HEK293 (cell line): ENCODE measurements around the gene UBE2D1.

ENCODE experiments used
- HOXA7 ChIP-seq: sonication (generic); formaldehyde crosslinking; IDR thresholded peaks from 2 replicates; pipeline ENCODE4 v1.8.1; 2022; ENCODE audit warnings: missing genetic modification reagents, borderline replicate concordance
- KLF17 ChIP-seq: fragments of 450-650 bp; formaldehyde crosslinking; IDR thresholded peaks from 2 replicates; pipeline ENCODE4 v1.5.1; 2016; ENCODE audit warnings: missing biosample characterization, missing genetic modification characterization
- PBX3 ChIP-seq: sonication (generic); formaldehyde crosslinking; IDR thresholded peaks from 2 replicates; pipeline ENCODE4 v1.8.1; 2022; ENCODE audit warnings: mild to moderate bottlenecking, moderate library complexity, missing genetic modification reagents
- REPIN1 ChIP-seq: fragments of 450-650 bp; formaldehyde crosslinking; IDR thresholded peaks from 2 replicates; pipeline ENCODE4 v1.5.1; 2017; ENCODE audit warnings: missing biosample characterization, missing genetic modification characterization, low read depth
- SCRT2 ChIP-seq: fragments of 450-650 bp; formaldehyde crosslinking; IDR thresholded peaks from 2 replicates; pipeline ENCODE4 v1.5.1; 2016; ENCODE audit warnings: missing biosample characterization, missing genetic modification characterization
- SETDB1 ChIP-seq: IDR thresholded peaks from one replicate; pipeline ENCODE4 v1.6.1; 2017; ENCODE audit warnings: mild to moderate bottlenecking, low read length, moderate library complexity, mixed read lengths; ENCODE audit not compliant: insufficient read length
- SP3 ChIP-seq: fragments of 450-650 bp; formaldehyde crosslinking; IDR thresholded peaks from 2 replicates; pipeline ENCODE4 v1.5.1; 2016; ENCODE audit warnings: missing biosample characterization, missing genetic modification characterization
- TSHZ1 ChIP-seq: fragments of 450-650 bp; formaldehyde crosslinking; IDR thresholded peaks from 2 replicates; pipeline ENCODE4 v1.5.1; 2016; ENCODE audit warnings: missing biosample characterization, missing genetic modification characterization, borderline replicate concordance
- ZBTB26 ChIP-seq: fragments of 450-650 bp; formaldehyde crosslinking; optimal IDR thresholded peaks from 2 replicates; pipeline ENCODE3; 2016; ENCODE audit warnings: missing biosample characterization, mild to moderate bottlenecking, missing genetic modification characterization
- ZFP3 ChIP-seq: fragments of 450-650 bp; formaldehyde crosslinking; IDR thresholded peaks from 2 replicates; pipeline ENCODE4 v1.5.1; 2016; ENCODE audit warnings: low read depth, missing biosample characterization, missing genetic modification characterization
- ZNF114 ChIP-seq: fragments of 450-650 bp; formaldehyde crosslinking; IDR thresholded peaks from 2 replicates; pipeline ENCODE4 v1.5.0; 2017; ENCODE audit warnings: missing biosample characterization, missing genetic modification characterization
- ZNF132 ChIP-seq: fragments of 450-650 bp; formaldehyde crosslinking; IDR thresholded peaks from 2 replicates; pipeline ENCODE4 v1.5.1; 2017; ENCODE audit warnings: missing biosample characterization, missing genetic modification characterization, borderline replicate concordance
- ZNF2 ChIP-seq: fragments of 450-650 bp; formaldehyde crosslinking; IDR thresholded peaks from 2 replicates; pipeline ENCODE4 v1.5.1; 2016; ENCODE audit warnings: missing biosample characterization, missing genetic modification characterization
- ZNF223 ChIP-seq: fragments of 450-650 bp; formaldehyde crosslinking; IDR thresholded peaks from 2 replicates; pipeline ENCODE4 v1.5.1; 2016; ENCODE audit warnings: missing biosample characterization, missing genetic modification characterization
- ZNF26 ChIP-seq: fragments of 450-650 bp; formaldehyde crosslinking; IDR thresholded peaks from 2 replicates; pipeline ENCODE4 v1.5.1; 2016; ENCODE audit warnings: missing biosample characterization, missing genetic modification characterization
- ZNF354C ChIP-seq: fragments of 450-650 bp; formaldehyde crosslinking; IDR thresholded peaks from 2 replicates; pipeline ENCODE4 v1.5.1; 2016; ENCODE audit warnings: missing biosample characterization, missing genetic modification characterization, low read depth, borderline replicate concordance
- ZNF37A ChIP-seq: fragments of 450-650 bp; IDR thresholded peaks from 2 replicates; pipeline ENCODE4 v1.5.1; 2018; ENCODE audit warnings: missing biosample characterization, missing genetic modification characterization
- ZNF398 ChIP-seq: fragments of 450-650 bp; formaldehyde crosslinking; IDR thresholded peaks from 2 replicates; pipeline ENCODE4 v1.5.1; 2017; ENCODE audit warnings: missing biosample characterization, missing genetic modification characterization
- ZNF530 ChIP-seq: fragments of 450-650 bp; formaldehyde crosslinking; IDR thresholded peaks from 2 replicates; pipeline ENCODE4 v1.5.1; 2016; ENCODE audit warnings: low read depth, missing biosample characterization, missing genetic modification characterization
- ZNF548 ChIP-seq: fragments of 450-650 bp; formaldehyde crosslinking; IDR thresholded peaks from 2 replicates; pipeline ENCODE4 v1.5.1; 2016; ENCODE audit warnings: missing biosample characterization, missing genetic modification characterization
- ZNF585B ChIP-seq: fragments of 450-650 bp; formaldehyde crosslinking; IDR thresholded peaks from 2 replicates; pipeline ENCODE4 v1.5.1; 2016; ENCODE audit warnings: missing biosample characterization, missing genetic modification characterization
- ZNF658 ChIP-seq: fragments of 450-650 bp; formaldehyde crosslinking; IDR thresholded peaks from 2 replicates; pipeline ENCODE4; 2016; ENCODE audit warnings: missing biosample characterization, missing genetic modification characterization
- ZNF837 ChIP-seq: fragments of 450-650 bp; formaldehyde crosslinking; IDR thresholded peaks from 2 replicates; pipeline ENCODE4 v1.5.1; 2016; ENCODE audit warnings: missing biosample characterization, missing genetic modification characterization

Gene UBE2D1

GRCh38 chr10:58334817-58335305 lies at the start of gene UBE2D1 (continued):
- TF ChIP-seq ZNF585B (tag by site-specific recombination) = no peak
- TF ChIP-seq ZNF2 (tag by site-specific recombination) = no peak
- TF ChIP-seq SETDB1 = no peak
- TF ChIP-seq TSHZ1 (tag by site-specific recombination) = no peak
- TF ChIP-seq SCRT2 = no peak
- no peak for TF ChIP-seq ZNF223
- no peak for TF ChIP-seq ZNF398 (tag by site-specific recombination)
- no peak for TF ChIP-seq ZNF548 (tag by site-specific recombination)
- TF ChIP-seq KLF17 (tag by site-specific recombination) = no peak
- no peak for TF ChIP-seq ZNF26 (tag by site-specific recombination)
- TF ChIP-seq ZNF658 = no peak
- TF ChIP-seq ZNF354C = no peak
- TF ChIP-seq ZBTB26 (tag by site-specific recombination) = peak; percentile 94
- TF ChIP-seq ZNF37A (tag by site-specific recombination) = no peak
- TF ChIP-seq ZNF132 (tag by site-specific recombination) = no peak
- no peak for TF ChIP-seq ZNF530 (tag by site-specific recombination)
- TF ChIP-seq HOXA7 = no peak
- TF ChIP-seq REPIN1 (tag by site-specific recombination) = no peak
- no peak for TF ChIP-seq ZNF114 (tag by site-specific recombination)
- peak; percentile 91 for TF ChIP-seq SP3 (tag by site-specific recombination)
- no peak for TF ChIP-seq ZFP3 (tag by site-specific recombination)
- no peak for TF ChIP-seq ZNF837 (tag by site-specific recombination)
- no peak for TF ChIP-seq PBX3
- TF ChIP-seq, all 188 proteins: peak for 35
